GM18498 (cell line): Measurements from ENCODE around the gene CDK10.

Source experiments
- ATAC-seq: cut with Tn5 transposase; IDR thresholded peaks from one replicate; pipeline ENCODE4 v1.9.1; 2021; ENCODE audit warnings: mild to moderate bottlenecking, moderate library complexity; ENCODE audit not compliant: unreplicated experiment

CDK10 gene

DNA sequence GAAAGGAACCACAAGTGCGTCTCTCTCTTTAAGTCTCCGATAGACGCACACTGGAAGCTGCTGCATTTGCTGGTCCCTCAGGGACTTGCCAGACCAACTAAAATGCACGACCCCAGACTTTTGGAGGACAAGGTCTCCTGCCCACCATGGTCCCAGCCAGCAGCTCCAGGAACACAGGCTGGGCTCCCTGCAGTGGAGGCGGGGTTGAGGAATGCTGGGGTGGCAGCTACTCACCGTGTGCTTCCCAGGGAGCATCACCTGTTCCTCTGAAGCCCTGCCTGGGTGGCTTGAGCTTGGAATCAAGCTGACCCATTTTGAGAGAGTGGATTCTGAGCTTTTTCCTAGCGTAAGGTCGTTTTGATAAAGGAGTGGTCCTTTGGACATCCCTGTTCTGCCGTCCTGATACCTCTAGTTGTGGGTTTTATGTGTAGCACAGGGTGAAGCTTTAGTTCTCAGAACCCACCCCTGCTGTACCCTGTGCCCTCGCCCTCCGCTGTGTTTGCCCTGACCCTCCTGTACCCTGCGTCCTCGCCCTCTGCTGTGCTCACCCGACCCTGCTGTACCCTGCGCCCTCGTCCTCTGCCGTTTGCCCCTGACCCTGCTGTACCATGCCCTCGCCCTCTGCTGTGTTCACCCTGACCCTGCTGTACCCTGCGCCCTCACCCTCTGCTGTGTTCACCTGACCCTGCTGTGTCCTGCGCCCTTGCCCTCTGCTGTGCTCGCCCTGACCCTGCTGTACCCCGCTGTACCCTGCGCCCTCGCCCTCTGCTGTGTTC is 45.8 kb downstream of the CDK10 start:
- ATAC-seq: no peak

DNA sequence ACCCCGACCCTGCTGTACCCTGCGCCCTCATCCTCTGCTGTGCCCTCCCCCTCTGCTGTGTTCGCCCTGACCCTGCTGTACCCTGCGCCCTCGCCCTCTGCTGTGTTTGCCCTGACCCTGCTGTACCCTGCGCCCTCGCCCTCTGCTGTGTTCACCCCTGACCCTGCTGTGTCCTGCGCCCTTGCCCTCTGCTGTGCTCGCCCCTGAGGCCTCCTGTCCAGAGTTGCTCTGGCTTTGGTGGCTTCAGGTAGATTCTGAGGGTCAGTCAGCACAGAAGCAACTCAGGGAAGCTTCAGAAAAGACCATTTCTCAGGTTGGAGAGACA is 46.4 kb downstream of the CDK10 start:
- no peak for ATAC-seq

DNA sequence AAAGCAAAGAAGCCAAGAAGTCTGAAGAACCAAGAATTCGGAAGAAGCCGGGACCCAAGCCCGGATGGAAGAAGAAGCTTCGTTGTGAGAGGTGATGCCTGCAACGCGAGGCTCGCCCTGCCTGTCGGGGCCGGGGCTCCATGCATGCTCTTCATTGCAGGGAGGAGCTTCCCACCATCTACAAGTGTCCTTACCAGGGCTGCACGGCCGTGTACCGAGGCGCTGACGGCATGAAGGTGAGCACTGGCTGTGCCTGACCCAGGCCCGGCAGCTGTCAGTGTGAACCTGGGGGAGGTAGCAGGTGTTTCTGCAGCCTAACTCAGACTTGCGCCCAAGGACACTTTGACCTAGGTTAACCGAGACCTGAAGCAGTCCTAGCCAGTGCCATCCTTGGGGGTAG is 46.8 kb downstream of the CDK10 start:
- no peak for ATAC-seq

DNA sequence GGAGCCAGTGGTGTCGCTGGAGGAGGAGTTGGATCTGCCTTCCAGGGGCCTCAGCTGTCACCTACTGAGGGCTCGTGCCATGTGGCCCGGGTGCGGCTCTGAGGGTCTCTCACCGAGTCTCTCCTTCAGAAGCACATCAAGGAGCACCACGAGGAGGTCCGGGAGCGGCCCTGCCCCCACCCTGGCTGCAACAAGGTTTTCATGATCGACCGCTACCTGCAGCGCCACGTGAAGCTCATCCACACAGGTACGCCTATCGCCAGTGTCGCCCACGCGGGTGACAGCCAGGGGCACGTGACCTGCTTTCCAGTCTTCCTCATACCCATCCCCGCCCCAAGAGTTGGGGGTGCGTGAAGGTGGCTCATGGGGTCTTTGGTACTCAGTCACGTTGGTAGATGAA is 47.3 kb downstream of the CDK10 start:
- no peak for ATAC-seq

DNA sequence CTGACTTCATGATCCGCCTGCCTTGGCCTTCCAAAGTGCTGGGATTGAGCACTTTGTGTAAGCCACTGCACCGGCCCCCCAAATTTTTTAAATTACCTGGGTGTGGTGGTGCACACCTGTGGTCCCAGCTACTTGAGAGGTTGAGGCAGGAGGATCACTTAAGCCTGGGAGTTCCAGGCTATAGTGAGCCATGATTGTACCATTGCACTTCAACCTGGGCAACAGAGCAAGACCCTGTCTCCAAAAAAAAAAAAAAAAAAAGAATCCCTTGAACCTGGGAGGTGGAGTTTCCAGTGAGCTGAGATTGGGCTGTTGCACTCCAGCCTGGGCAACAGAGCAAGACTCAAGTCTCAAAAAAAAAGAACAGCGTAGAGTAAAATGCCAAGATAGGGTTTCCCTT is 50.1 kb downstream of the CDK10 start:
- no peak for ATAC-seq

DNA sequence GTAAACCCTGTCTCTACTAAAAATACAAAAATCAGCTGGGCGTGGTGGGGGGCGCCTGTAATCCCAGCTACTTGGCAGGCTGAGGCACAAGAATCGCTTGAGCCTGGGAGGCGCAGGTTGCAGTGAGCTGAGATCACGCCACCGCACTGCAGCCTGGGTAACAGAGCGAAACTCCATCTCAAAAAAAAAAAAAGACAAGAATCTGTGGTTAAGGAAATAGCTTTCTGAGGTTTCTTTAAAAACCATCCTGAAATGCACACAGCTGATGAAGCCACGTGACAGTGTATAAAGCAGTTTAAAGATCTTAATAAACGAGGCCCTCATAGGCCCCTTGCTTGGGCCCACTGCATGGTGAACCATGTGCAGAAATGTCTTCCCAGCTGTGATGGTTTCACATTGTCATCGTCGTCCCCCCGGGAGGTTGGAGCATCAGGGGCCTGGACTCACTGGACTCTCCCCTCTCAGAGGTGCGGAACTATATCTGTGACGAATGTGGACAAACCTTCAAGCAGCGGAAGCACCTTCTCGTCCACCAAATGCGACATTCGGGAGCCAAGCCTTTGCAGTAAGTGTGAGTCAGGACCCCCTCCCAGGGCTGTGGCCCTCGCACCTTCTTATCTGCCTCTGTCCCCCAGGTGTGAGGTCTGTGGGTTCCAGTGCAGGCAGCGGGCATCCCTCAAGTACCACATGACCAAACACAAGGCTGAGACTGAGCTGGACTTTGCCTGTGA is 51.0 kb downstream of the CDK10 start:
- ATAC-seq: no peak

DNA sequence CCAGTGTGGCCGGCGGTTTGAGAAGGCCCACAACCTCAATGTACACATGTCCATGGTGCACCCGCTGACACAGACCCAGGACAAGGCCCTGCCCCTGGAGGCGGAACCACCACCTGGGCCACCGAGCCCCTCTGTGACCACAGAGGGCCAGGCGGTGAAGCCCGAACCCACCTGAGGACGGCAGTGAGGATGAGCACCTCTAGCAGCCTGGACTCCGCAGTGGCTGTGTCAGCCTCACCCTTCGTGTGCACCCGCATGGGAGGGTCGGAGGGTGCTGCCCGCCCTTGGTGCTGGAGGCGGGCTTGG is 51.5 kb downstream of the CDK10 start:
- no peak for ATAC-seq

DNA sequence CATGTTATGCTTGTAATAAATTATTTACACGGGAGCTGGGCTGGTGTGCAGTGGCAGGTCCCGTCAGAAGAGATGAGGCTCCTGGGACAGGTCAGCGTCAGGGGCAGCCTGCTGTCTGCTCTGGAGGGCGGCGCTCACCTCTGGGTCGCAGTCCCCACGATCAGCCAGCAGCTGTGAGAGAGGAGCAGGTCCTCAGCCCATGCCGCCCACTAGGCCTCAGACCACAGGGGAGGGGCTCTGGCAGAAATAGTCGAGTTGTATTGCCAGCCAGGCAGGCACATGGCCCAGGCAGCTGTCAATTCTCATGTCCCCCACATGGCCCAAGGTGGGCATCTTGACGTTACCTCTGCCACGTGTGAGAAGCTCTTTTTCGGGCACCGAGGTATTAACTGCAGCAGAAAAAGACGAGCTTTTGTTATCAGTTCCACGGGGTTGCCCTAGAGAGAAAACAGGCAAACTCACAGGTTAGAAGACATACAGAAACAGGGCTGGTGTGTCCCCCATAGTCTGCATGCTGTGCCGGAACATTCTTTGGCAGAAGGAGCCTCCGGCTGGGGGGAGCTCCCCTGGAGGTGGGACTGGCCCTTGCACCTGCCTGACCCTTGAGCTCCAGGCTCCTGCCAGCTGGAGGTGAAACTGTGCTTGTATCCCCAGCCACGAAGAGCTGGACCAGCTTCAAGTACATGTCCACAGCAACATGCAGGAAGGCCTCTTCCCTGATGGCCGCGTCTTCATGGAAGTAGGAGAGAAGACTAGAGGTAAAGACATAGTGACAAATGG is 52.2 kb downstream of the CDK10 start:
- no peak for ATAC-seq

DNA sequence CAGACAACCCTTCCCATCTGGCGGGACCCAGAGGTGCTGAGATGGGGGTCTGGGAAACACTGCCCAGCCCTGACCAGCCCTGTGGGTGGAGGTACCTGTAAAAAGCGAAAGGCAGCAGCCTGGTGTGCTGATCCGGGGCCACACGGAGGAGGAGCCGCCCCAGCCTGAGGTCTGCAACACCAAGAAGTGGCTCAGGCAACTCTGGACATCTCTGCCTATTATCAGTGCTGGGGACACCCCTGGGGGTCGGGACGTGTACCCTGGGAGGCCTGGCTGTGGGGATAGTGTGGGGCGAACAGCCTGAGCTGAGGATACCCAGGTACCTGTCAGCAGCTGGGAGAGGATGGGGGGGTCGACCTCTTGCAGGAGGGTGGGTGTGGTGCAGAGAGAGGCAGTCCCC is 52.9 kb downstream of the CDK10 start:
- no peak for ATAC-seq

DNA sequence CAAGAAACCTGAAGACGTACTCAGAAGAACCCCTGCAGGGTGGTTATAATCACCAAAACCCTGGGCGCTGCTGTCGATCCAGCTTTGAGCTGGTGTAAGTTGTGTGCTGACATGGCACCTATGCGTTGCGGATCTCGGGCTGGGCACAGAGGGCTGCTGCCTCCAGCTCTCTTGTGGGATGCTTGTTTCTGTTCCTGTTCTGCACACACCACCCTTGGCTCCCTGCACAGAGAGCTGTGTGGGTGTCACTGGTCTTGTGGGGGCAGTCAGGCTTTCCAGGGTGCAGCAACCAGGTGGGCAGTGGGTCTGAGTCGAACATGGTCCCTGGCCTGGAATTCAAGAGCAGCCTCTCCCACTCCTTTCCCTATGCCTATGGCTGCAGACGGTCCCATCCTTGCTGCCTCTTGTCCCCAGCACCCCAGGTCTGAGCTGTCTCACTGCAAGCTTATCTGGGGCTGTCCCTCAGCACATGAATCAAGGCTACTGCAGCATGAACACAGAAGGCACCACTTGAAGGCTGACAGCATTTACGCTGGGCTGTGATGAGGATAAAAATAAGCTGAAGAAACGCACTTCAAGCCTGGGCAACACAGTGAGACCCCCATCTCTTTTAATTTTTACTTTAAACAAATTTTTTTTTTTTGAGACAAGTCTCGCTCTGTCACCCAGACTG is 55.0 kb downstream of the CDK10 start:
- no peak for ATAC-seq

DNA sequence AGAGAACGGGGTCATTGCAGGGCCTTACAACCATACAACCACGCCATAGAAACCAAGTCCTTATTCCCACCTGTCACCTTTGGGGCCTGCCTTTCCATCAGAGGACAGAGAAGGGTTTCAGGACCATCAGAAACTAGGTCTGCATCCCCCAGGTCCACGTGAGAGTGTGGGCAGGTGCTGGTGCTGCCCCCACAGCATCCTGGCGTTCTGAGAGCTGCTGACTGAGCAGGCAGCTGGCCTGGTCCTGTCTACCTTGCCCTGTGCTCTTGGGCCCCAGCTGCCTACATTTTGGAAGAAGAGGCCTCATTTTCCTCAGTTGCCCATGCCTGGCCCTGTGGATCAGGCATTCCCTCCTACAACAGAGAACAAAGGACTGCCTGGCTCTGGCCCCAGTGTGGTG is 56.5 kb downstream of the CDK10 start:
- ATAC-seq: no peak

DNA sequence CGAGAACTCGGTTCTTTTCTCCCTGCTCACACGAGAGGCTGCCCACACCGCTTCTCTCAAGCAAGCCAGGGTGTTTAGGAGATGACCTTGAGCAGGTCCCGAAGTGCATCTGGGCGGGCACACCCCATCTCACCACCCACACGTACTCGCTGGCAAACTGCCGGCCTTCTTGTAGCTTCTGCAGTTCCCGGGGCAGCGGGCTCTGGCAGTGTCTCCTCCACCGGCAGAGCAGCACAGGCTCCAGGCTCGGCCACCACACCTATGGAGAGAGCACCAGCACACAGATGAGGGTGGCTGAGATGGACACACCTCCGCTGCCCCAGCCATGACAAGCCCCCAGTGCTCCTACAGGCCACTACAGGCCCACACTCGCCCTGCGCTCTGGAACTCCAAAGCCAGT is 58.3 kb downstream of the CDK10 start:
- ATAC-seq: no peak
